ENCODE data around the gene BTF3. TPM values are rescaled to one million over a fixed set of nuclear protein-coding genes. Genes with fewer than 3 reads are reported as not detected.

The BTF3 gene
- total RNA-seq, 3 donors from 2014 or later (not counting 1 experiment from before 2014, with no cell fraction given), result 364 to 423 (median 391) TPM

GRCh38 chr5:73532195-73532594, 34.0 kb downstream of the BTF3 start:
- H3K4me1 ChIP-seq (ENCODE audit: control insufficient read depth, insufficient read depth, low read length), result no peaks in the 10 kb centered on the region
- no peak for TF ChIP-seq CTCF (IDR thresholded peaks at IDR 0.05)
- WGBS (ENCODE audit: insufficient coverage), result 75% methylated on average over 5 of the region's 5 CpGs
- no peak overlapping the region for H3K4me3 ChIP-seq (ENCODE audit: low read length)
- no peak overlapping the region for H3K27ac Mint-ChIP-seq
- no peaks in the 10 kb centered on the region for H3K9me3 ChIP-seq (ENCODE audit: control insufficient read depth, insufficient read depth, low read length)
- intact Hi-C loops (cut with micrococcal nuclease), result no loop called here
- H3K27me3 ChIP-seq (ENCODE audit: control insufficient read depth, insufficient read depth, low read length), result no peaks in the 10 kb centered on the region
- no peak for ATAC-seq
- H3K27ac ChIP-seq (ENCODE audit: low read length), result no peak overlapping the region
- no peaks in the 10 kb centered on the region for H3K36me3 Mint-ChIP-seq
- no peaks in the 10 kb centered on the region for H3K36me3 ChIP-seq (ENCODE audit: control insufficient read depth, insufficient read depth, low read length)
- DNase-seq, result no peak
- no peaks in the 10 kb centered on the region for H3K9me3 Mint-ChIP-seq
- H3K4me3 Mint-ChIP-seq, result no peak overlapping the region
- H3K27me3 Mint-ChIP-seq (ENCODE audit: low read depth in 2 of 2), result peaks cover 30 to 40% of the 10 kb centered on the region in 2 donors
- no peaks in the 10 kb centered on the region for H3K4me1 Mint-ChIP-seq

GRCh38 chr5:73534011-73534644, 35.9 kb downstream of the BTF3 start:
- Histone ChIP-seq H3K4me1 (ENCODE audit: control insufficient read depth, insufficient read depth, low read length) (no peaks in the 10 kb centered on the region), H3K36me3 (ENCODE audit: control insufficient read depth, insufficient read depth, low read length) (no peaks in the 10 kb centered on the region), H3K27me3 (ENCODE audit: control insufficient read depth, insufficient read depth, low read length) (no peaks in the 10 kb centered on the region), H3K4me3 (ENCODE audit: low read length) (no peak overlapping the region), H3K27ac (ENCODE audit: low read length) (no peak overlapping the region), H3K9me3 (ENCODE audit: control insufficient read depth, insufficient read depth, low read length) (no peaks in the 10 kb centered on the region)
- Mint-ChIP-seq H3K4me1 (no peaks in the 10 kb centered on the region), H3K9me3 (no peaks in the 10 kb centered on the region), H3K4me3 (no peak overlapping the region), H3K27ac (no peak overlapping the region), H3K36me3 (no peaks in the 10 kb centered on the region), H3K27me3 (ENCODE audit: low read depth in 2 of 2) (peaks cover 25 to 35% of the 10 kb centered on the region in 2 donors)
- no peak for ATAC-seq
- TF ChIP-seq CTCF (IDR thresholded peaks at IDR 0.05), result no peak
- DNase-seq, result no peak
- 87% methylated on average over 5 of the region's 5 CpGs for WGBS (ENCODE audit: insufficient coverage)
- intact Hi-C loops (cut with micrococcal nuclease), result no loop called here

- H3K4me3 Mint-ChIP-seq, result no peak overlapping the region
These were observed 36.7 kb downstream of the BTF3 start for GRCh38 chr5:73534971-73535370.

More at GRCh38 chr5:73534971-73535370, 36.7 kb downstream of the BTF3 start:
- Histone ChIP-seq H3K4me1 (ENCODE audit: control insufficient read depth, insufficient read depth, low read length) (no peaks in the 10 kb centered on the region), H3K36me3 (ENCODE audit: control insufficient read depth, insufficient read depth, low read length) (no peaks in the 10 kb centered on the region), H3K27me3 (ENCODE audit: control insufficient read depth, insufficient read depth, low read length) (no peaks in the 10 kb centered on the region), H3K27ac (ENCODE audit: low read length) (no peak overlapping the region), H3K9me3 (ENCODE audit: control insufficient read depth, insufficient read depth, low read length) (no peaks in the 10 kb centered on the region), H3K4me3 (ENCODE audit: low read length) (no peak overlapping the region)
- DNase-seq (no peak), ATAC-seq (no peak)
- no peaks in the 10 kb centered on the region for H3K36me3 Mint-ChIP-seq
- no peak overlapping the region for H3K27ac Mint-ChIP-seq
- intact Hi-C loops (cut with micrococcal nuclease), result loop anchor here (5.0 kb wide), 1 partner anchor 453 kb away; no protein-coding TSS in a partner anchor
- H3K4me1 Mint-ChIP-seq, result no peaks in the 10 kb centered on the region
- peaks cover 29 to 39% of the 10 kb centered on the region in 2 donors for H3K27me3 Mint-ChIP-seq (ENCODE audit: low read depth in 2 of 2)
- 55% methylated on average over 1 of the region's 2 CpGs for WGBS (ENCODE audit: insufficient coverage)
- TF ChIP-seq CTCF (IDR thresholded peaks at IDR 0.05), result no peak
- no peaks in the 10 kb centered on the region for H3K9me3 Mint-ChIP-seq

Data from natural killer cell (primary cell).